Endodermal cell (in vitro differentiated cells): ENCODE results near the gene GALNT16. TPM values are rescaled to one million over a fixed set of nuclear protein-coding genes. Genes with fewer than 3 reads are reported as not detected.
A peak's percentile ranks its signal among the peaks of the same experiment; 100 is the strongest.

Experiments used
- DNase-seq: peaks from one replicate; pipeline ENCODE4 v3.0.0-alpha.2; 2017
- H3K27ac ChIP-seq: 2 replicates; pipeline ENCODE4 v1.5.1; 2013; ENCODE audit warnings: mild to moderate bottlenecking, low read depth, low read length, moderate library complexity
- H3K27me3 ChIP-seq: 2 replicates; pipeline ENCODE4 v1.6.1; 2013; ENCODE audit warnings: mild to moderate bottlenecking, low read length, moderate library complexity; ENCODE audit not compliant: insufficient read depth, control insufficient read depth, poor library complexity, severe bottlenecking
- H3K36me3 ChIP-seq: 2 replicates; pipeline ENCODE4 v1.7.0; 2013; ENCODE audit warnings: mild to moderate bottlenecking, low read length, moderate library complexity; ENCODE audit not compliant: control insufficient read depth, insufficient read depth
- H3K4me1 ChIP-seq: one replicate; pipeline ENCODE4 v1.7.0; 2013; ENCODE audit warnings: low read length; ENCODE audit not compliant: control insufficient read depth, insufficient read depth
- H3K4me3 ChIP-seq: 2 replicates; pipeline ENCODE4 v1.5.1; 2013; ENCODE audit warnings: mild to moderate bottlenecking, low read length, moderate library complexity
- H3K9ac ChIP-seq: 2 replicates; pipeline ENCODE4 v1.6.1; 2013; ENCODE audit warnings: mild to moderate bottlenecking, low read length, moderate library complexity; ENCODE audit not compliant: poor library complexity, severe bottlenecking; ENCODE audit errors: extremely low read depth
- H3K9me3 ChIP-seq: 2 replicates; pipeline ENCODE4 v1.6.1; 2013; ENCODE audit warnings: mild to moderate bottlenecking, low read length, moderate library complexity; ENCODE audit not compliant: control insufficient read depth
- H3K27ac Mint-ChIP-seq: 2 replicates; pipeline ENCODE4 v1.8.0; 2020; ENCODE audit warnings: mixed read lengths
- H3K27me3 Mint-ChIP-seq: 2 replicates; pipeline ENCODE4 v1.8.0; 2021; ENCODE audit warnings: mild to moderate bottlenecking, mixed read lengths; ENCODE audit not compliant: insufficient read depth
- H3K36me3 Mint-ChIP-seq: 2 replicates; pipeline ENCODE4 v1.8.0; 2020; ENCODE audit warnings: low read depth, mixed read lengths
- H3K4me1 Mint-ChIP-seq: 2 replicates; pipeline ENCODE4 v1.8.0; 2020; ENCODE audit warnings: mixed read lengths
- H3K4me3 Mint-ChIP-seq: 2 replicates; pipeline ENCODE4 v1.8.0; 2020; ENCODE audit warnings: mild to moderate bottlenecking, moderate library complexity, mixed read lengths
- H3K9me3 Mint-ChIP-seq: 2 replicates; pipeline ENCODE4 v1.8.0; 2020; ENCODE audit warnings: mild to moderate bottlenecking, mixed read lengths
- WGBS, 2 experiments: methylation state at CpG; one replicate each; pipeline versions ENCODE4 v1.1.5 to v1.1.7; 2013; ENCODE audit warnings: missing lambda C conversion rate in 2 of 2, mixed read lengths in 1 of 2; ENCODE audit not compliant: insufficient coverage in 1 of 2, insufficient read length in 1 of 2; 5-methylcytosine and 5-hydroxymethylcytosine counted together
- total RNA-seq, 2 donors: library from RNA; stranded (reverse); fragmentation: NEBNext Ultra II Directional in 1 of 2; extraction: Animal tissue kit (Norgen Biotek cat#: 25700) in 1 of 2; gene quantifications; 2 replicates in 1 of 2; 3 replicates in 1 of 2; pipeline ENCODE4 v1.2.1, GENCODE V29; 2021
- TF ChIP-seq, protein P1 (sequence below): fragments of 200-600 bp; sonication (generic); conservative IDR thresholded peaks from 2 replicates; pipeline ENCODE4 v1.5.0; 2021; ENCODE audit warnings: antibody characterized with exemption, mild to moderate bottlenecking

GALNT16 gene
- total RNA-seq, 2 donors from 2014 or later: 2.2 to 8.0 TPM

DNA sequence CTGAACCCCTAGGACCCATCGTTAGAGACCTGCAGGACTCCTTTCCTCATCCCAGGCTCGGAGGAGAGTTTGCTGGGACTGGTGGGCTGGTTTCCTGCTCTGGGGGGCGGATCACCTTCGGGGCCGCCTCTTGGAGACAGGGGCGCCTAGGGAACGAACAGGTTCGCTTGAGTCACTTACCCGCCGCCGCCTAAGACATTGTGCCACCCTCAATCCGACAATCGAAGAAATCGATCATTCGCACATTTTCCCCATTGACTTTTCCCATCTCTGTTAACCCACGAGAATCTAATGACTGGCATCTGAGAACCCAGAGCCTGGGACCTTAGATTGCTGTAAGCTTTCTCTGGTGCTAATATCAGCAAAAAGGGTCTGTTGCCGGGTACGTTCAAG, 138.9 kb downstream of the GALNT16 start:
- Mint-ChIP-seq H3K9me3 (no peaks in the 10 kb centered on the region), H3K4me3 (peak overlapping the region; percentile 93), H3K27me3 (no peaks in the 10 kb centered on the region), H3K27ac (peak overlapping the region; percentile 100), H3K36me3 (peaks cover 28% of the 10 kb centered on the region), H3K4me1 (peaks cover 27% of the 10 kb centered on the region)
- no peak for DNase-seq
- peak overlapping the region; percentile 97 for H3K9ac ChIP-seq
- no peaks in the 10 kb centered on the region for H3K9me3 ChIP-seq
- H3K4me1 ChIP-seq: no peaks in the 10 kb centered on the region
- H3K27ac ChIP-seq: no peak overlapping the region
- peak overlapping the region; percentile 95 for H3K4me3 ChIP-seq
- peaks cover 37% of the 10 kb centered on the region for H3K36me3 ChIP-seq
- H3K27me3 ChIP-seq: no peaks in the 10 kb centered on the region
- 0 to 2% methylated on average over 8 to 18 of the region's 18 CpGs for WGBS, 2 experiments
- TF ChIP-seq, protein P1, sequence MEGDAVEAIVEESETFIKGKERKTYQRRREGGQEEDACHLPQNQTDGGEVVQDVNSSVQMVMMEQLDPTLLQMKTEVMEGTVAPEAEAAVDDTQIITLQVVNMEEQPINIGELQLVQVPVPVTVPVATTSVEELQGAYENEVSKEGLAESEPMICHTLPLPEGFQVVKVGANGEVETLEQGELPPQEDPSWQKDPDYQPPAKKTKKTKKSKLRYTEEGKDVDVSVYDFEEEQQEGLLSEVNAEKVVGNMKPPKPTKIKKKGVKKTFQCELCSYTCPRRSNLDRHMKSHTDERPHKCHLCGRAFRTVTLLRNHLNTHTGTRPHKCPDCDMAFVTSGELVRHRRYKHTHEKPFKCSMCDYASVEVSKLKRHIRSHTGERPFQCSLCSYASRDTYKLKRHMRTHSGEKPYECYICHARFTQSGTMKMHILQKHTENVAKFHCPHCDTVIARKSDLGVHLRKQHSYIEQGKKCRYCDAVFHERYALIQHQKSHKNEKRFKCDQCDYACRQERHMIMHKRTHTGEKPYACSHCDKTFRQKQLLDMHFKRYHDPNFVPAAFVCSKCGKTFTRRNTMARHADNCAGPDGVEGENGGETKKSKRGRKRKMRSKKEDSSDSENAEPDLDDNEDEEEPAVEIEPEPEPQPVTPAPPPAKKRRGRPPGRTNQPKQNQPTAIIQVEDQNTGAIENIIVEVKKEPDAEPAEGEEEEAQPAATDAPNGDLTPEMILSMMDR: no peak

- Mint-ChIP-seq H3K4me1 (peaks cover 27% of the 10 kb centered on the region), H3K4me3 (peak overlapping the region; percentile 93), H3K27ac (no peak overlapping the region), H3K9me3 (no peaks in the 10 kb centered on the region), H3K27me3 (no peaks in the 10 kb centered on the region), H3K36me3 (peaks cover 25% of the 10 kb centered on the region)
- TF ChIP-seq, protein P1: no peak
- Histone ChIP-seq H3K9me3 (no peaks in the 10 kb centered on the region), H3K9ac (peak overlapping the region; percentile 97), H3K4me1 (no peaks in the 10 kb centered on the region), H3K36me3 (peaks cover 31% of the 10 kb centered on the region), H3K4me3 (peak overlapping the region; percentile 95), H3K27ac (no peak overlapping the region), H3K27me3 (no peaks in the 10 kb centered on the region)
- WGBS, 2 experiments: 95 to 96% methylated on average over 8 of the region's 8 CpGs
- no peak for DNase-seq
These were observed 139.8 kb downstream of the GALNT16 start for GRCh38 chr14:69399750-69400149.

- Mint-ChIP-seq H3K4me1 (peaks cover 27% of the 10 kb centered on the region), H3K36me3 (peaks cover 24% of the 10 kb centered on the region), H3K27ac (no peak overlapping the region), H3K4me3 (peak overlapping the region; percentile 93), H3K27me3 (no peaks in the 10 kb centered on the region), H3K9me3 (no peaks in the 10 kb centered on the region)
- Histone ChIP-seq H3K36me3 (peaks cover 30% of the 10 kb centered on the region), H3K4me3 (peak overlapping the region; percentile 95), H3K27ac (no peak overlapping the region), H3K9ac (no peak overlapping the region), H3K4me1 (no peaks in the 10 kb centered on the region), H3K9me3 (no peaks in the 10 kb centered on the region), H3K27me3 (no peaks in the 10 kb centered on the region)
- DNase-seq: no peak
- TF ChIP-seq, protein P1: no peak
- 88 to 91% methylated on average over 6 of the region's 6 CpGs for WGBS, 2 experiments
These were observed 140.2 kb downstream of the GALNT16 start for GRCh38 chr14:69400154-69400553.
